Esophagus squamous epithelium (tissue), 4 donors: ENCODE data around the gene ASTN1.

Source experiments
- POLR2A ChIP-seq, 4 donors: fragments of 450-650 bp; IDR thresholded peaks; one replicate each; pipeline ENCODE4 v1.6.1; 2017; ENCODE audit warnings: antibody characterized with exemption in 4 of 4, mild to moderate bottlenecking in 4 of 4, moderate library complexity in 3 of 4
- TF ChIP-seq, protein P1 (sequence below), 6 experiments: fragments of 450-650 bp in 4 of 6; fragments of 200-600 bp in 2 of 6; sonication (generic) in 2 of 6; IDR thresholded peaks; one replicate each; pipeline ENCODE4 v1.5.1; 2016 to 2019; ENCODE audit warnings: antibody characterized with exemption in 6 of 6, mild to moderate bottlenecking in 4 of 6, moderate library complexity in 4 of 6

DNA sequence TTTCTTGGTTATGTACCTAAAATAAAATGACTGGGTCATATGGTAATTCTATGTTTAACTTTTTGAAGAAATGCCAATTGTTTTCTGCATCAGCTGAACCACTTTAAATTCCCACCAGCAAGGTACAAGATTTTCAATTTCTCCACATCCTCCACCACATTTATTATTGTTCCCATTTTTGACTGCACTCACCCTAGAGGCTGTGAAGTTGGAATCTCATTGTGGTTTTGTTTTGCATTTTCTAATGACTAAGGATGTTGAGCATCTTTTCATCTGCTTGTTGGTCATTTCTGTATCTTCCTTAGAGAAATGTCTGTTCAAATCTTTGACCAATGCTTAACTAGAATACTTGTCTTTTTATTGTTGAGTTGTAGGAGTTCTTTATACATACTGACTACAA, 72.5 kb downstream of the ASTN1 start:
- TF ChIP-seq POLR2A (IDR thresholded peaks at IDR 0.05), result no peak
- TF ChIP-seq, protein P1, sequence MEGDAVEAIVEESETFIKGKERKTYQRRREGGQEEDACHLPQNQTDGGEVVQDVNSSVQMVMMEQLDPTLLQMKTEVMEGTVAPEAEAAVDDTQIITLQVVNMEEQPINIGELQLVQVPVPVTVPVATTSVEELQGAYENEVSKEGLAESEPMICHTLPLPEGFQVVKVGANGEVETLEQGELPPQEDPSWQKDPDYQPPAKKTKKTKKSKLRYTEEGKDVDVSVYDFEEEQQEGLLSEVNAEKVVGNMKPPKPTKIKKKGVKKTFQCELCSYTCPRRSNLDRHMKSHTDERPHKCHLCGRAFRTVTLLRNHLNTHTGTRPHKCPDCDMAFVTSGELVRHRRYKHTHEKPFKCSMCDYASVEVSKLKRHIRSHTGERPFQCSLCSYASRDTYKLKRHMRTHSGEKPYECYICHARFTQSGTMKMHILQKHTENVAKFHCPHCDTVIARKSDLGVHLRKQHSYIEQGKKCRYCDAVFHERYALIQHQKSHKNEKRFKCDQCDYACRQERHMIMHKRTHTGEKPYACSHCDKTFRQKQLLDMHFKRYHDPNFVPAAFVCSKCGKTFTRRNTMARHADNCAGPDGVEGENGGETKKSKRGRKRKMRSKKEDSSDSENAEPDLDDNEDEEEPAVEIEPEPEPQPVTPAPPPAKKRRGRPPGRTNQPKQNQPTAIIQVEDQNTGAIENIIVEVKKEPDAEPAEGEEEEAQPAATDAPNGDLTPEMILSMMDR (IDR thresholded peaks at IDR 0.05), result no peak
